Hepatocyte (in vitro differentiated cells): ENCODE results near the gene PDF. TPM values are rescaled to one million over a fixed set of nuclear protein-coding genes. Genes with fewer than 3 reads are reported as not detected.

ENCODE experiments used
- DNase-seq: peaks from one replicate; pipeline ENCODE4 v3.0.0-alpha.2; 2016; ENCODE audit warnings: low spot score
- H2AFZ ChIP-seq: fragments of 200-600 bp; sonication (generic); 2 replicates; pipeline ENCODE4 v1.6.0; 2016; ENCODE audit warnings: antibody characterized with exemption, mild to moderate bottlenecking
- H3K27ac ChIP-seq: fragments of 200-600 bp; sonication (generic); 2 replicates; pipeline ENCODE4 v1.5.1; 2016; ENCODE audit warnings: mild to moderate bottlenecking
- H3K27me3 ChIP-seq: fragments of 200-600 bp; sonication (generic); 2 replicates; pipeline ENCODE4 v1.6.1; 2016
- H3K36me3 ChIP-seq: fragments of 200-600 bp; sonication (generic); replicated peaks from 2 replicates; pipeline ENCODE4 v1.5.1; 2016; ENCODE audit warnings: low read depth; ENCODE audit not compliant: insufficient read depth
- H3K4me1 ChIP-seq: fragments of 200-600 bp; sonication (generic); 2 replicates; pipeline ENCODE4 v1.5.1; 2016; ENCODE audit warnings: mild to moderate bottlenecking, moderate library complexity; ENCODE audit not compliant: insufficient read depth
- H3K4me2 ChIP-seq: fragments of 200-600 bp; sonication (generic); 2 replicates; pipeline ENCODE4 v1.6.0; 2016
- H3K4me3 ChIP-seq: fragments of 200-600 bp; sonication (generic); 2 replicates; pipeline ENCODE4 v1.5.1; 2016; ENCODE audit warnings: mild to moderate bottlenecking
- H3K79me2 ChIP-seq: fragments of 200-600 bp; sonication (generic); 2 replicates; pipeline ENCODE4 v1.6.0; 2017; ENCODE audit warnings: mild to moderate bottlenecking
- H3K9me2 ChIP-seq: fragments of 200-600 bp; sonication (generic); replicated peaks from 2 replicates; pipeline ENCODE4 v1.6.0; 2017; ENCODE audit warnings: mild to moderate bottlenecking; ENCODE audit not compliant: insufficient read depth
- H3K9me3 ChIP-seq: fragments of 200-600 bp; sonication (generic); 2 replicates; pipeline ENCODE4 v1.5.1; 2016; ENCODE audit warnings: low read depth, mild to moderate bottlenecking
- H4K20me1 ChIP-seq: fragments of 200-600 bp; sonication (generic); 2 replicates; pipeline ENCODE4 v1.6.0; 2016; ENCODE audit warnings: mild to moderate bottlenecking; ENCODE audit not compliant: insufficient read depth, poor library complexity, severe bottlenecking
- CTCF ChIP-seq: fragments of 200-600 bp; sonication (generic); IDR thresholded peaks from 2 replicates; pipeline ENCODE4 v1.5.1; 2016; ENCODE audit warnings: antibody characterized with exemption, mild to moderate bottlenecking; ENCODE audit not compliant: poor library complexity
- EZH2 ChIP-seq: fragments of 200-600 bp; sonication (generic); IDR thresholded peaks from 2 replicates; pipeline ENCODE4 v1.6.1; 2016; ENCODE audit warnings: antibody characterized with exemption, mild to moderate bottlenecking, borderline replicate concordance
- EZH2phosphoT487 ChIP-seq: fragments of 200-600 bp; sonication (generic); IDR thresholded peaks from one replicate; pipeline ENCODE4 v1.6.1; 2018; ENCODE audit warnings: antibody characterized with exemption, mild to moderate bottlenecking, low read depth, moderate library complexity; ENCODE audit not compliant: unreplicated experiment, severe bottlenecking
- WGBS: methylation state at CpG from one replicate; pipeline ENCODE4 v1.1.6; 2016; ENCODE audit warnings: low lambda C conversion rate; ENCODE audit errors: missing lambda C conversion rate; 5-methylcytosine and 5-hydroxymethylcytosine counted together
- polyA plus RNA-seq: library from polyadenylated mRNA; unstranded; fragments of >200 nt; fragmentation: Nextera tagmentation; extraction: Ambion mirVana; gene quantifications from 2 replicates; pipeline ENCODE4 v1.2.1, GENCODE V29; 2016
- total RNA-seq: library from RNA; depleted of rRNA; stranded (reverse); fragments of >200 nt; gene quantifications from 2 replicates; pipeline ENCODE4 v1.2.3, GENCODE V29; 2014

The PDF gene
- total and polyA plus RNA-seq, 2 experiments from 2014 or later: 14.3 to 25.4 TPM

GRCh38 chr16:69283851-69284250 is 46.5 kb downstream of the PDF start:
- Histone ChIP-seq H2AFZ (no peak overlapping the region), H3K27ac (no peak overlapping the region), H3K4me1 (no peaks in the 10 kb centered on the region), H3K36me3 (no peaks in the 10 kb centered on the region), H3K9me2 (no peaks in the 10 kb centered on the region), H3K4me3 (no peak overlapping the region), H4K20me1 (no peaks in the 10 kb centered on the region), H3K4me2 (no peak overlapping the region), H3K9me3 (no peaks in the 10 kb centered on the region), H3K27me3 (no peaks in the 10 kb centered on the region), H3K79me2 (no peaks in the 10 kb centered on the region)
- TF ChIP-seq EZH2 (no peak), CTCF (no peak), EZH2phosphoT487 (no peak)
- DNase-seq: no peak
- 45% methylated on average over 4 of the region's 4 CpGs for WGBS

GRCh38 chr16:69277413-69277812 is 53.0 kb downstream of the PDF start:
- Histone ChIP-seq H4K20me1 (no peaks in the 10 kb centered on the region), H3K4me2 (no peak overlapping the region), H3K79me2 (no peaks in the 10 kb centered on the region), H2AFZ (no peak overlapping the region), H3K27me3 (no peaks in the 10 kb centered on the region), H3K36me3 (no peaks in the 10 kb centered on the region), H3K27ac (no peak overlapping the region), H3K9me3 (no peaks in the 10 kb centered on the region), H3K4me1 (peaks cover 5% of the 10 kb centered on the region), H3K4me3 (no peak overlapping the region), H3K9me2 (no peaks in the 10 kb centered on the region)
- DNase-seq: no peak
- TF ChIP-seq EZH2phosphoT487 (no peak), CTCF (no peak), EZH2 (no peak)
- WGBS: 85% methylated on average over 1 of the region's 1 CpG

Other genes with a start within 250 kb of the PDF start
- gene HAS3, start 224.9 kb downstream of the PDF start, total RNA-seq: 0.53 and 0.60 TPM in 2 replicates
- 0.19 TPM in 1 of 2 replicates, not detected in the other for gene HAS3, start 224.9 kb downstream of the PDF start, polyA plus RNA-seq
- 80.0 and 121 TPM in 2 replicates for gene CHTF8, start 198.0 kb downstream of the PDF start, total RNA-seq
- gene CHTF8, start 198.0 kb downstream of the PDF start, polyA plus RNA-seq: 67.8 and 83.6 TPM in 2 replicates
- 12.7 and 21.6 TPM in 2 replicates for gene UTP4, start 197.9 kb downstream of the PDF start, total RNA-seq
- gene UTP4, start 197.9 kb downstream of the PDF start, polyA plus RNA-seq: 41.4 and 43.0 TPM in 2 replicates
- 19.5 and 21.5 TPM in 2 replicates for gene SNTB2, start 143.4 kb downstream of the PDF start, total RNA-seq
- gene SNTB2, start 143.4 kb downstream of the PDF start, polyA plus RNA-seq: 36.7 and 46.3 TPM in 2 replicates
- 19.0 and 19.9 TPM in 2 replicates for gene VPS4A, start 19.2 kb downstream of the PDF start, total RNA-seq
- gene VPS4A, start 19.2 kb downstream of the PDF start, polyA plus RNA-seq: 36.9 and 43.8 TPM in 2 replicates
- 41.5 and 47.2 TPM in 2 replicates for gene COG8, start 9.0 kb upstream of the PDF start, total RNA-seq
- 30.2 and 34.6 TPM in 2 replicates for gene COG8, start 9.0 kb upstream of the PDF start, polyA plus RNA-seq
- 19.5 and 20.9 TPM in 2 replicates for gene NIP7, start 9.2 kb upstream of the PDF start, total RNA-seq
- gene NIP7, start 9.2 kb upstream of the PDF start, polyA plus RNA-seq: 20.9 and 23.5 TPM in 2 replicates
- gene TMED6, start 21.2 kb upstream of the PDF start, total RNA-seq: 1.9 and 4.6 TPM in 2 replicates
- gene TMED6, start 21.2 kb upstream of the PDF start, polyA plus RNA-seq: 3.1 and 4.3 TPM in 2 replicates
- gene TERF2, start 55.4 kb upstream of the PDF start, total RNA-seq: 12.4 and 15.1 TPM in 2 replicates
- gene TERF2, start 55.4 kb upstream of the PDF start, polyA plus RNA-seq: 18.6 and 20.0 TPM in 2 replicates
- gene CYB5B, start 94.0 kb upstream of the PDF start, total RNA-seq: 60.5 and 70.8 TPM in 2 replicates
- 116 and 136 TPM in 2 replicates for gene CYB5B, start 94.0 kb upstream of the PDF start, polyA plus RNA-seq
- gene NFAT5, start 235.4 kb upstream of the PDF start, total RNA-seq: 30.7 and 37.7 TPM in 2 replicates
- gene NFAT5, start 235.4 kb upstream of the PDF start, polyA plus RNA-seq: 8.6 and 9.2 TPM in 2 replicates